Neural cell (in vitro differentiated cells): ENCODE measurements around the gene DCLK1. TPM values are rescaled to one million over a fixed set of nuclear protein-coding genes. Genes with fewer than 3 reads are reported as not detected.

ENCODE experiments used
- H2AFZ ChIP-seq: fragments of 200-600, 300-800 bp; sonication (generic), shearing (Covaris generic); 2 replicates; pipeline ENCODE4 v1.6.0; 2014; ENCODE audit warnings: low read depth, mild to moderate bottlenecking, antibody characterized with exemption, low read length, moderate library complexity
- H3F3A ChIP-seq: fragments of 200-600 bp; shearing (Covaris generic); 2 replicates; pipeline ENCODE4 v1.6.1; 2016; ENCODE audit warnings: mild to moderate bottlenecking, moderate library complexity, mixed read lengths, antibody characterized with exemption, low read length; ENCODE audit not compliant: insufficient read depth, poor library complexity, severe bottlenecking
- H3K27ac ChIP-seq: fragments of 200-600, 300-800 bp; sonication (generic), shearing (Covaris generic); 2 replicates; pipeline ENCODE4 v1.5.1; 2014; ENCODE audit warnings: mild to moderate bottlenecking, low read length, moderate library complexity
- H3K27me3 ChIP-seq: fragments of 300-800, 200-600 bp; sonication (generic), shearing (Covaris generic); 2 replicates; pipeline ENCODE4 v1.6.0; 2014; ENCODE audit warnings: mild to moderate bottlenecking, low read depth, low read length, moderate library complexity; ENCODE audit not compliant: insufficient read depth
- H3K36me3 ChIP-seq: fragments of 300-800, 200-600 bp; sonication (generic), shearing (Covaris generic); 2 replicates; pipeline ENCODE4 v1.5.1; 2014; ENCODE audit warnings: mild to moderate bottlenecking, antibody characterized with exemption, low read length, moderate library complexity; ENCODE audit not compliant: insufficient read depth
- H3K4me2 ChIP-seq: fragments of 300-800, 200-600 bp; sonication (generic), shearing (Covaris generic); 2 replicates; pipeline ENCODE4 v1.6.0; 2014; ENCODE audit warnings: mild to moderate bottlenecking, low read length
- H3K4me3 ChIP-seq: fragments of 300-800, 200-600 bp; sonication (generic), shearing (Covaris generic); 2 replicates; pipeline ENCODE4 v1.5.1; 2014; ENCODE audit warnings: mild to moderate bottlenecking, low read length, moderate library complexity
- H3K79me2 ChIP-seq: fragments of 200-600 bp; shearing (Covaris generic); replicated peaks from 2 replicates; pipeline ENCODE4 v1.6.0; 2014; ENCODE audit warnings: mild to moderate bottlenecking, low read length, moderate library complexity; ENCODE audit not compliant: insufficient read depth
- H3K9ac ChIP-seq: fragments of 300-800, 200-600 bp; sonication (generic), shearing (Covaris generic); 2 replicates; pipeline ENCODE4 v1.6.1; 2016; ENCODE audit warnings: mild to moderate bottlenecking, low read length, mixed read lengths
- H3K9me2 ChIP-seq: fragments of 200-600 bp; shearing (Covaris generic); 2 replicates; pipeline ENCODE4 v1.6.1; 2016; ENCODE audit warnings: mild to moderate bottlenecking, low read length, mixed read lengths; ENCODE audit not compliant: insufficient read depth
- H3K9me3 ChIP-seq: fragments of 200-600, 300-800 bp; sonication (generic), shearing (Covaris generic); 2 replicates; pipeline ENCODE4 v1.6.1; 2016; ENCODE audit warnings: mild to moderate bottlenecking, mixed run types, low read length, moderate library complexity, mixed read lengths
- H4K20me1 ChIP-seq: fragments of 200-600 bp; shearing (Covaris generic); 2 replicates; pipeline ENCODE4 v1.6.1; 2016; ENCODE audit warnings: mild to moderate bottlenecking, mixed run types; ENCODE audit not compliant: insufficient read depth
- EP300 ChIP-seq: fragments of 450-650 bp; conservative IDR thresholded peaks from 2 replicates; pipeline ENCODE4 v1.6.1; 2014; ENCODE audit warnings: antibody characterized with exemption, mild to moderate bottlenecking, moderate library complexity; ENCODE audit not compliant: poor library complexity, severe bottlenecking
- EZH2 ChIP-seq: fragments of 200-600, 300-800 bp; shearing (Covaris generic), sonication (generic); IDR thresholded peaks from 2 replicates; pipeline ENCODE4 v1.6.1; 2014; ENCODE audit warnings: antibody characterized with exemption, low read length, borderline replicate concordance, mild to moderate bottlenecking; ENCODE audit not compliant: insufficient read depth, poor library complexity, severe bottlenecking
- MXI1 ChIP-seq: fragments of 450-650 bp; conservative IDR thresholded peaks from 2 replicates; pipeline ENCODE4 v1.6.1; 2014; ENCODE audit warnings: antibody characterized with exemption, mild to moderate bottlenecking; ENCODE audit not compliant: poor library complexity, severe bottlenecking
- POLR2AphosphoS5 ChIP-seq: IDR thresholded peaks from 2 replicates; pipeline ENCODE4 v1.6.1; 2012
- RAD21 ChIP-seq: fragments of 450-650 bp; conservative IDR thresholded peaks from 2 replicates; pipeline ENCODE4 v1.6.1; 2014; ENCODE audit warnings: antibody characterized with exemption, mild to moderate bottlenecking, moderate library complexity
- SMC3 ChIP-seq: fragments of 450-650 bp; conservative IDR thresholded peaks from 2 replicates; pipeline ENCODE4 v1.6.1; 2014; ENCODE audit warnings: antibody characterized with exemption, mild to moderate bottlenecking, moderate library complexity; ENCODE audit not compliant: poor library complexity
- TAF1 ChIP-seq: IDR thresholded peaks from 2 replicates; pipeline ENCODE4 v1.6.1; 2012; ENCODE audit warnings: low read depth
- polyA plus RNA-seq: library from polyadenylated mRNA; depleted of rRNA; stranded (reverse); fragments of >200 nt; gene quantifications from 2 replicates; pipeline ENCODE4 v1.2.3, GENCODE V29; 2014
- TF ChIP-seq, protein P1 (sequence below): fragments of 450-650 bp; IDR thresholded peaks from 2 replicates; pipeline ENCODE4 v1.5.1; 2014; ENCODE audit warnings: antibody characterized with exemption, mild to moderate bottlenecking, moderate library complexity; ENCODE audit not compliant: poor library complexity, severe bottlenecking
- TF ChIP-seq, protein P2 (sequence below): IDR thresholded peaks from 2 replicates; pipeline ENCODE4 v1.6.1; 2012; ENCODE audit warnings: borderline replicate concordance

DCLK1 gene
- polyA plus RNA-seq, 1 donor from 2014 or later = 124 TPM

DNA sequence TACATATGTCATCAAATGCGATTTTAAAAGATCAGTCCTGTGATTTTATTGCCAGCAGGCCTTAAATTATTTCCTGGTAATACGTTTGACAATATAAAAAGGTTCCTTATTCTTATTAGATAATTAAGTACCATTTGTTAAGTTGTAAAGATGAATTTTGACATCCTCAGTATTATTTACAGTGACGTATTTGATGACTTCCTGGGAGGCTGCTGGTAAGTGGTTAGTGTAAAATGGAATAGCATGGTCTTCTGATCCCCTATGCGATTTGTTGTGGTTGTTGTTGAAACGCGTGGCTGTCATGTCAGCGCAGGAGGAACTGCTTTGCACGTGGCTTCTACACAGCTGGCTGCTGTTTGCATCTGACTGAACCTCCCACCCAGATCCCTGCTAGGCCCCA is 99.7 kb downstream of the DCLK1 start (continued):
- TF ChIP-seq POLR2AphosphoS5 (no peak), TAF1 (no peak), RAD21 (no peak)

DNA sequence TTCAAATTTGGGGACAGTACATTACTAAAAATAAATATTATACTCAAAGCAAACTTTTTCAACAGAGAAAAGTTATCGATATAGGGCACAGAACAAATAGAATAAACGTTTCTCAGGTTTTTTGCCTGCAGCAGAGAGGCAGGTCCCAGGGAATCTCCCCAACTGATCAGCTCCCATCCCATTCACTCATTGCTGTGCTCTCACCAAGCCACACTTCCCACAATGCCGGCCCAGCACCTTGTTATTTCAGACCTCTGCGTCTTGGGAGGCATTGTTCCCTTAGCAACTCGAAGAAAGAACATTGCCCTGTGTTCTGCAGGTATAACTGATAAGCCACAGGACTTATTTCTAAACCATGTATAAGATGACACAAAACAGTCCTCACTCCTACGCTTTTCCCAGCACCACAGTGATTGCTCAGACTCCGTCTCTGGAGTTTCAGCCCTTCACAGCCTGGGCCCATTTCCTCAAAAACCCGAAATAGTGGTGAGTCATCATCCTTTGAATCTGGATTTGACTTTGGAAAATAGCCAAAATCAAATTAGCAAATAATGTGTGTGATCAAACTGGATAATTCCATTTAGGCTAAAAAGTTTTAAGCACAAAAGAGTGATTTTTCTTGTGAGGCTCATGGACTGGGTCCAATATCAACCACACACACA is 100.4 kb downstream of the DCLK1 start:
- Histone ChIP-seq H3F3A (no peaks in the 10 kb centered on the region), H3K9me2 (no peaks in the 10 kb centered on the region), H3K27ac (no peak overlapping the region), H2AFZ (no peak overlapping the region), H3K9me3 (no peaks in the 10 kb centered on the region), H3K36me3 (no peaks in the 10 kb centered on the region), H4K20me1 (no peaks in the 10 kb centered on the region), H3K4me3 (no peak overlapping the region), H3K4me2 (no peak overlapping the region), H3K79me2 (peaks cover 15% of the 10 kb centered on the region), H3K27me3 (no peaks in the 10 kb centered on the region), H3K9ac (no peak overlapping the region)
- TF ChIP-seq EZH2 = no peak

DNA sequence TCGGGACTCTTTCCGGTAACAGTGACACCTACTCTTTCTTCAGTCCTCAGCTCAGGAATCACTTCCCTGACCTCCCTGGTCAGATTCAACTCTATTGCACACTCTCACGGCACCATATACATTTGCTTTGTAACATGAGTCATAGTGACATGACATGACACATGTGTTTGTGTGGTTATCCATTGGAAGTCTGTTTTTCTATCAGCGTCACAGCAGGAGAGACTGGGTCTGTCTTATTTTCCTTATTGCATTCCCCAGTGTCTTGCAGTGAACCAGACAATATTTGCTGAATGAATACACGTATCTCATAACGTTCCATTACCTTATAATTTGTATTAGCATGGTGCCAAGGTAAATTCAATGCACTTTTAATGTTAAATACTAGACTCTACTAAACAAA is 102.0 kb downstream of the DCLK1 start:
- TF ChIP-seq RAD21 (no peak), POLR2AphosphoS5 (peak; percentile 36), TAF1 (no peak)
- Histone ChIP-seq H2AFZ (no peak overlapping the region), H3K9me2 (no peaks in the 10 kb centered on the region), H3K36me3 (no peaks in the 10 kb centered on the region), H3K4me3 (no peak overlapping the region), H3K27ac (no peak overlapping the region), H3K9ac (no peak overlapping the region), H3K9me3 (no peaks in the 10 kb centered on the region), H3K79me2 (peaks cover 17% of the 10 kb centered on the region), H4K20me1 (no peaks in the 10 kb centered on the region), H3K27me3 (no peaks in the 10 kb centered on the region), H3K4me2 (no peak overlapping the region), H3F3A (no peaks in the 10 kb centered on the region)

DNA sequence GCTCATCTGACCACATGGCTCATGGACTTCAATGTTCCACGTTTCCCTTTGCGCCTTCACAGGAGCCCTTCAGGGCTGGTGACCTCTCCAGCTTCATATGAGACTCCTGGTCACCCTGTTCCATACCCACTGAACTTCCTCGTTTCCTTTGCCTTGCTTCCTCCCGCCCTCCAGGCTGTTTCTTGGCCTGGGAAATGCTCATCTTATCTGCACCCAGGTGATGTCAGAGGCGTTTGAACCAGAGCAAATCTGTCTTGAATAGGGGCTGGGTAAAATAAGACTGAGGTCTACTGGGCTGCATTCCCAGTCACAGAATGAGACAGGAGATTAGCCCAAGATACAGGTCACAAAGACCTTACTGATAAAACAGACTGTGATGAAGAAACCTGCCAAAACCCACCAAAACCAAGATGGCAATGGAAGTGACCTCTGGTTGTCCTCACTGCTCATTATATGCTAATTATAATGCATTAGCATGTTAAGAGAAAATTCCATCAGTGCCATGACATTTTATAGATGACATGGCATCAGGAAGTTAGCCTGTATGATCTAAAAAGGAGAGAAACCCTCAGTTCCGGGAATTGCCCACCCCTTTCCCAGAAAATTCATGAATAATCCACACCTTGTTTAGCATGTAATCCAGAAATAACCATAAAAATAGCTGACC is 102.7 kb downstream of the DCLK1 start:
- TF ChIP-seq, protein P1, sequence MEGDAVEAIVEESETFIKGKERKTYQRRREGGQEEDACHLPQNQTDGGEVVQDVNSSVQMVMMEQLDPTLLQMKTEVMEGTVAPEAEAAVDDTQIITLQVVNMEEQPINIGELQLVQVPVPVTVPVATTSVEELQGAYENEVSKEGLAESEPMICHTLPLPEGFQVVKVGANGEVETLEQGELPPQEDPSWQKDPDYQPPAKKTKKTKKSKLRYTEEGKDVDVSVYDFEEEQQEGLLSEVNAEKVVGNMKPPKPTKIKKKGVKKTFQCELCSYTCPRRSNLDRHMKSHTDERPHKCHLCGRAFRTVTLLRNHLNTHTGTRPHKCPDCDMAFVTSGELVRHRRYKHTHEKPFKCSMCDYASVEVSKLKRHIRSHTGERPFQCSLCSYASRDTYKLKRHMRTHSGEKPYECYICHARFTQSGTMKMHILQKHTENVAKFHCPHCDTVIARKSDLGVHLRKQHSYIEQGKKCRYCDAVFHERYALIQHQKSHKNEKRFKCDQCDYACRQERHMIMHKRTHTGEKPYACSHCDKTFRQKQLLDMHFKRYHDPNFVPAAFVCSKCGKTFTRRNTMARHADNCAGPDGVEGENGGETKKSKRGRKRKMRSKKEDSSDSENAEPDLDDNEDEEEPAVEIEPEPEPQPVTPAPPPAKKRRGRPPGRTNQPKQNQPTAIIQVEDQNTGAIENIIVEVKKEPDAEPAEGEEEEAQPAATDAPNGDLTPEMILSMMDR = no peak
- no peak for TF ChIP-seq TAF1
- TF ChIP-seq EP300 = no peak
- no peak for TF ChIP-seq MXI1
- no peak for TF ChIP-seq SMC3
- no peak for TF ChIP-seq EZH2
- no peak for TF ChIP-seq RAD21
- TF ChIP-seq, protein P2, sequence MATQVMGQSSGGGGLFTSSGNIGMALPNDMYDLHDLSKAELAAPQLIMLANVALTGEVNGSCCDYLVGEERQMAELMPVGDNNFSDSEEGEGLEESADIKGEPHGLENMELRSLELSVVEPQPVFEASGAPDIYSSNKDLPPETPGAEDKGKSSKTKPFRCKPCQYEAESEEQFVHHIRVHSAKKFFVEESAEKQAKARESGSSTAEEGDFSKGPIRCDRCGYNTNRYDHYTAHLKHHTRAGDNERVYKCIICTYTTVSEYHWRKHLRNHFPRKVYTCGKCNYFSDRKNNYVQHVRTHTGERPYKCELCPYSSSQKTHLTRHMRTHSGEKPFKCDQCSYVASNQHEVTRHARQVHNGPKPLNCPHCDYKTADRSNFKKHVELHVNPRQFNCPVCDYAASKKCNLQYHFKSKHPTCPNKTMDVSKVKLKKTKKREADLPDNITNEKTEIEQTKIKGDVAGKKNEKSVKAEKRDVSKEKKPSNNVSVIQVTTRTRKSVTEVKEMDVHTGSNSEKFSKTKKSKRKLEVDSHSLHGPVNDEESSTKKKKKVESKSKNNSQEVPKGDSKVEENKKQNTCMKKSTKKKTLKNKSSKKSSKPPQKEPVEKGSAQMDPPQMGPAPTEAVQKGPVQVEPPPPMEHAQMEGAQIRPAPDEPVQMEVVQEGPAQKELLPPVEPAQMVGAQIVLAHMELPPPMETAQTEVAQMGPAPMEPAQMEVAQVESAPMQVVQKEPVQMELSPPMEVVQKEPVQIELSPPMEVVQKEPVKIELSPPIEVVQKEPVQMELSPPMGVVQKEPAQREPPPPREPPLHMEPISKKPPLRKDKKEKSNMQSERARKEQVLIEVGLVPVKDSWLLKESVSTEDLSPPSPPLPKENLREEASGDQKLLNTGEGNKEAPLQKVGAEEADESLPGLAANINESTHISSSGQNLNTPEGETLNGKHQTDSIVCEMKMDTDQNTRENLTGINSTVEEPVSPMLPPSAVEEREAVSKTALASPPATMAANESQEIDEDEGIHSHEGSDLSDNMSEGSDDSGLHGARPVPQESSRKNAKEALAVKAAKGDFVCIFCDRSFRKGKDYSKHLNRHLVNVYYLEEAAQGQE = no peak
- no peak for TF ChIP-seq POLR2AphosphoS5
- H3K9ac ChIP-seq = no peak overlapping the region
- no peak overlapping the region for H3K4me2 ChIP-seq
- H3K9me2 ChIP-seq = no peaks in the 10 kb centered on the region
- H3K4me3 ChIP-seq = no peak overlapping the region
- H3K27ac ChIP-seq = no peak overlapping the region
- no peaks in the 10 kb centered on the region for H3K36me3 ChIP-seq
- H3F3A ChIP-seq = no peaks in the 10 kb centered on the region
- H3K79me2 ChIP-seq = peaks cover 17% of the 10 kb centered on the region
- H3K27me3 ChIP-seq = no peaks in the 10 kb centered on the region
- no peak overlapping the region for H2AFZ ChIP-seq
- H4K20me1 ChIP-seq = no peaks in the 10 kb centered on the region
- H3K9me3 ChIP-seq = no peaks in the 10 kb centered on the region
